GM21786 (cell line): ENCODE results near the gene EPB41.

Experiments
- ATAC-seq: cut with Tn5 transposase; IDR thresholded peaks from one replicate; pipeline ENCODE4 v1.9.1; 2021; ENCODE audit not compliant: unreplicated experiment

EPB41 gene

GRCh38 chr1:28973596-28974421 lies 59.4 kb downstream of the EPB41 start:
- ATAC-seq: no peak

- ATAC-seq: no peak
These were observed 60.1 kb downstream of the EPB41 start for GRCh38 chr1:28974432-28974831.

GRCh38 chr1:28976248-28976647 lies 61.9 kb downstream of the EPB41 start:
- ATAC-seq: no peak

- no peak for ATAC-seq
These were observed 66.8 kb downstream of the EPB41 start for GRCh38 chr1:28981210-28981609.

GRCh38 chr1:28982198-28982597 lies 67.8 kb downstream of the EPB41 start:
- no peak for ATAC-seq

GRCh38 chr1:28983091-28983490 lies 68.7 kb downstream of the EPB41 start:
- no peak for ATAC-seq

- no peak for ATAC-seq
These were observed 69.3 kb downstream of the EPB41 start for GRCh38 chr1:28983509-28984310.

- ATAC-seq: no peak
These were observed 69.9 kb downstream of the EPB41 start for GRCh38 chr1:28984311-28984684.

- no peak for ATAC-seq
These were observed 71.1 kb downstream of the EPB41 start for GRCh38 chr1:28985427-28985826.

- no peak for ATAC-seq
These were observed 72.0 kb downstream of the EPB41 start for GRCh38 chr1:28986306-28986910.

GRCh38 chr1:29002792-29003191 lies 88.4 kb downstream of the EPB41 start:
- no peak for ATAC-seq

GRCh38 chr1:29004288-29004687 lies 89.9 kb downstream of the EPB41 start:
- no peak for ATAC-seq

- ATAC-seq: no peak
These were observed 90.4 kb downstream of the EPB41 start for GRCh38 chr1:29004798-29005197.

GRCh38 chr1:29011775-29012174 lies 97.4 kb downstream of the EPB41 start:
- no peak for ATAC-seq

GRCh38 chr1:29017235-29017634 lies 102.9 kb downstream of the EPB41 start:
- no peak for ATAC-seq

GRCh38 chr1:29017975-29018712 lies 103.8 kb downstream of the EPB41 start:
- ATAC-seq: no peak

- ATAC-seq: no peak
These were observed 108.3 kb downstream of the EPB41 start for GRCh38 chr1:29022620-29023019.

GRCh38 chr1:29029667-29030066 lies 115.3 kb downstream of the EPB41 start:
- ATAC-seq: no peak

GRCh38 chr1:29032841-29033240 lies 118.5 kb downstream of the EPB41 start:
- no peak for ATAC-seq

GRCh38 chr1:29033829-29034466 lies 119.6 kb downstream of the EPB41 start:
- ATAC-seq: no peak
